ENCODE measurements around the gene IER3. TPM values are rescaled to one million over a fixed set of nuclear protein-coding genes. Genes with fewer than 3 reads are reported as not detected.
A peak's percentile ranks its signal among the peaks of the same experiment; 100 is the strongest.
"Not testable (repeated sequence)": the region's sequence is repeated elsewhere in the genome, so short reads cannot be mapped to it uniquely, and the experiment has no call there.

The IER3 gene
- total RNA-seq, 2 experiments from 2014 or later = 295 to 310 TPM

DNA sequence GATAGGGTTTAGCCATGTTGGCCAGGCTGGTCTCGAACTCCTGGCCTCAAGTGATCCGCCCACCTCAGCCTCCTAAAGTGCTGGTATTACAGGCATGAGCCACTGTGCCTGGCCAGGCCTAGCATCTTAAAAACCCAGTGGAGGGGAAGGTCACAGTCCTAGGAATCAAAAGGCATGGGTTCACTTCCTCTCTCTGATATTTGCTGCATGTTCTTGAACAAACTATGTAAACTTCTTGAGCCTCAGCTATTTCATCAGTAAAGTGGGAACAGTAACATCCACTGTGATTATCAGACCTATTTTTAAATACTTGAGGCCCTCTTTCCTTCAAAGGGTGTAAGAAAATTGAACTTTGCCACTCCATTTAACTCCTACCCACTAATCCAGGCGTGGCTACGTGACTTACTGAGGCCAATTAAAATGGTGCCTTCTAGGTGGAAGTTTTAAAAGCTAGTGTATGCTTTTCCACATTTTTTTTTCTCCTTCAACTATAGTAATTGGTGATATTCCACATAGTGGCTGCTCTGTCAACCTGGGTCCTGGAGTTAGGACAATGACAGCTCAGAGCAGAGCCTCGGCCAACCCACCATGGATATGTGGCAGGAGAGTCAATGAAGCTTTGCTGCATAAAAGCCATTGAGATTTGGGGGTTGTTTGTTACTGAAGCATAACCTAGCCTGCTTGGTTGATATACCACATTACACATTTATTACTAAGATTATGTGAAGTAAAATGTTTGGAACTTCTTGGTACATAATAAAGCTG, 32.2 kb upstream of the IER3 start:
- Mint-ChIP-seq H3K27ac (peak overlapping the region; percentile 31), H3K4me3 (no peak overlapping the region), H3K9me3 (peaks cover 2% of the 10 kb centered on the region), H3K36me3 (peaks cover 11% of the 10 kb centered on the region), H3K4me1 (peaks cover 62% of the 10 kb centered on the region), H3K27me3 (no peaks in the 10 kb centered on the region)
- DNase-seq = no peak

DNA sequence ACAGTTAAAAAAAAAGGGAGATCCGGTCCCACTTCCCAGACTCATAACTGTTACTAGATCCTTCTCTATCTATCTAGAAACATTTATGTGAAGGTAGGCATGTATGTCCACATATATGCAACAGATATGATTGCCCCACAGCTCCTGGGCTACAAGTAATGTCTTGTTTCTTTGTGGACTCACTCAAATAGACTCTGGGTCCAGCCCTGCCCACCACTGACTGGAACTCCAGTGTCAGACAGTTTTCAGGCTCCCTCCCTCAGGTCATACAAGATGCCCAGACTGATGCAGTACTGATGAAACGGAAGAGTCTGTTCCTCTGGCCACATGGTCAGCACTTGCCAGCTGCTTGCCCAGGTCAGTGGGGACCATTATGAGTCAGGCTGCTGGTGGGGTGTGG, 30.8 kb upstream of the IER3 start:
- H3K4me1 Mint-ChIP-seq = peaks cover 64% of the 10 kb centered on the region
- H3K27ac Mint-ChIP-seq = no peak overlapping the region
- H3K9me3 Mint-ChIP-seq = peaks cover 2% of the 10 kb centered on the region

GRCh38 chr6:30774701-30775100, 30.4 kb upstream of the IER3 start:
- Mint-ChIP-seq H3K36me3 (peaks cover 14% of the 10 kb centered on the region), H3K27me3 (no peaks in the 10 kb centered on the region), H3K4me1 (peaks cover 66% of the 10 kb centered on the region), H3K27ac (no peak overlapping the region), H3K9me3 (peaks cover 2% of the 10 kb centered on the region), H3K4me3 (no peak overlapping the region)
- DNase-seq = no peak

More for the DNA sequence above, 30.8 kb upstream of the IER3 start:
- no peaks in the 10 kb centered on the region for H3K27me3 Mint-ChIP-seq
- DNase-seq = no peak
- H3K36me3 Mint-ChIP-seq = peaks cover 14% of the 10 kb centered on the region
- H3K4me3 Mint-ChIP-seq = no peak overlapping the region

DNA sequence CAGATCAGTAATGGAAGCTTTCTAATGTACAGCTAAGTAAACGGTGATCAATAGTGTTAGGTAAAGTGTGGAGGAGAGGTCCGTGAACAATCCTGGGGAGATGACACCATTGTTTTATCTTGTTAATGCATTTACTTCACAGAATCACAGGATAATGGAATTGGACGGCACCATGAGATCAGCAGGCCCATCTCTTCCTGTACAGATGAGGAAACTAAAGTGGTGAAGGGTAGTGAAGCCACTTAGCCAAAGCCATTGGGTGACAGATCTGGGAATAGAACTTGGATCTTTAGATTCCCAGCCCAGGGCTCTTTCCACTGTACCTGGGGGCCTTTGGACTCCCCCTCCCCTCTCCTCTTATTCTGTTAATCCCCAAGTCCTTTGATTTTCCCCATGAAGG, 26.2 kb upstream of the IER3 start:
- Mint-ChIP-seq H3K4me3 (no peak overlapping the region), H3K36me3 (peaks cover 21% of the 10 kb centered on the region), H3K9me3 (peaks cover 9% of the 10 kb centered on the region), H3K4me1 (peaks cover 72% of the 10 kb centered on the region), H3K27ac (peak overlapping the region; percentile 97), H3K27me3 (no peaks in the 10 kb centered on the region)
- no peak for DNase-seq

DNA sequence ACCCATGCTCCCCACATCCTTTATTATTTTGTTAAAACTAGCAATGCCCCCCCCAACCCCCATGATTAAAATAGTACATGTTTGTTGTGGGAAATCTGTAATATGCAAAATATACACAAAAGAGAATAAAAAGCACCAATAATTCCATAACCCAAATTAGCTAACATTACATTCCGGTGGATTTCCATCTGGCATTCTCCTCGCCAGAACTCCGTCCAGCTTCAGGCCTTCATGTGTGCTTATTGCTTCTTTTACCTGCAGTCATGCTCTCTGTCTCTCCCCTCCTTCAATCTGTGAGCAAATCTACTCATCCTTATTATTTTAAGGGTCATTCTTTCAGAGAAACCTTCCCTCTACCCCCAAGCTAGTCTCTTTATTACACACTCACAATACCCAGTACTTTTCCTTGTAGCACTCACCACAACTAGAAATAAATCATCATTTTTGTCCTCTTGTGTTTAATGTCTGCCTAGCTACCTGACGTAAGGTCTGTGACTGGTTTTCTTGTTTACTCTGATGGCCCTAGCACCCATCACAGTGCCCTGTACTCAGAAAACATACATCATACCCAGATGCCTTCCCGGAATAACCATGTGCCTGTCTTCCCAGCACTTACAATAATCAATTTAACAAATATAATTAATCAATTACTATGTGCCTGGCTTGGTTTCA, 25.6 kb upstream of the IER3 start:
- Mint-ChIP-seq H3K4me1 (peaks cover 75% of the 10 kb centered on the region), H3K27ac (peak overlapping the region; percentile 97), H3K9me3 (peaks cover 9% of the 10 kb centered on the region), H3K36me3 (peaks cover 21% of the 10 kb centered on the region), H3K27me3 (no peaks in the 10 kb centered on the region), H3K4me3 (peak overlapping the region; percentile 74)
- DNase-seq = no peak

DNA sequence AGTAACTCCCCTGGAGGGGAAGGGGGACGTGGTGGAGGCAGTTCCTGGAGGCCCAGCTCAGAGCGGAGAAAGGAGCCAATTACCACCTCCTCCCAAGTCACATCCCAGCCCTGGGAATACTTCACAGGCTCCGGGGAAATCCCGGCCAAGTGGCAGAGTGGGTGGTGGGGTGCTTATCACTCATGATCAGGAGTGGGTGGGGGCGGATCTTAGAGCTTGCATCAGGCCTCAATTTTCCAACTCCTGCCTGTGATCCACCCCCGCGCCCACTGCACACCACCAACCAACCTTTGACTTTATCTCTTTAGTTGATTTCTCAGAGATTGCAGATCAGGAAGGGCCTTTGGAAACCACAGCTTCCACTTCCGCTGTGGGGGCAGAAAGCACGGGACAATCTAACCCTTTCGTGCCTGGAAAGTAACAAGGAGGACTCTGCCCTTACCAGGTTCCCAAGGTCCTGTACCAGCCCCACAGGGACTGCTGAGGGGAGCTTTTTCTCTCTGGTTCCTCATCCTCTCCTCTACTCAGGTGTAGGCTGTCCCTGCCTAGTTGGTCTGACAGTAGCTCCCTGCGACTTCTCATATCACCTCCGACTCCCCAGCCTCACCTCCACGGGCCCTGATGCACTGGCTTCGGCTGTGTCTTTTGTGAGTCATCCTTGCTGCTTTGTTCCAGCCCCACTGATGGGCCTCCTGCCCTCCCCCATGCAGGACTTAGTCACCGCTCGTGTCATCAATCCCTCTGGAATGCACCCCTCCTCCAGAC, 24.9 kb upstream of the IER3 start:
- DNase-seq = peak; percentile 87
- Mint-ChIP-seq H3K36me3 (peaks cover 24% of the 10 kb centered on the region), H3K9me3 (peaks cover 13% of the 10 kb centered on the region), H3K4me3 (peak overlapping the region; percentile 74), H3K27ac (peak overlapping the region; percentile 97), H3K4me1 (peaks cover 80% of the 10 kb centered on the region), H3K27me3 (no peaks in the 10 kb centered on the region)

- no peaks in the 10 kb centered on the region for H3K27me3 Mint-ChIP-seq
- H3K4me1 Mint-ChIP-seq = peaks cover 82% of the 10 kb centered on the region
- peaks cover 15% of the 10 kb centered on the region for H3K9me3 Mint-ChIP-seq
- peak overlapping the region; percentile 74 for H3K4me3 Mint-ChIP-seq
- H3K36me3 Mint-ChIP-seq = peaks cover 28% of the 10 kb centered on the region
- peak overlapping the region; percentile 97 for H3K27ac Mint-ChIP-seq
- DNase-seq = peak; percentile 38
These were observed 24.3 kb upstream of the IER3 start for GRCh38 chr6:30768634-30769087.

DNA sequence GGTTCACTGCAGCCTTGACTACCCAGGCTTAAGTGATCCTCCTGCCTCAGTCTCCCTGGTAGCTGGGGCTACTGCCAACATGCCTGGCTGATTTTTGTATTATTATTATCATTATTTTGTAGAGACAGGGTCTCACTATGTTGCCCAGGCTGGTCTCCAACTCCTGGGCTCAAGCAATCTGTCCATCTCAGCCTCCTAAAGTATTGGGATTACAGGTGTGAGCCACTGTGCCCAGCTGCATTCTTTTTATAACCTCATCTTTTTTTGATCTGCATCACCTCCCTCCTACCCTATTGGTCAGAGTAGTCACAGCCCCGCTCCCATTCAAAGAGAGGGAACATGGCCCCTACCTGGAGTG, 23.6 kb upstream of the IER3 start:
- peaks cover 15% of the 10 kb centered on the region for H3K9me3 Mint-ChIP-seq
- H3K27me3 Mint-ChIP-seq = no peaks in the 10 kb centered on the region
- H3K27ac Mint-ChIP-seq = peak overlapping the region; percentile 97
- peaks cover 27% of the 10 kb centered on the region for H3K36me3 Mint-ChIP-seq
- peak overlapping the region; percentile 62 for H3K4me3 Mint-ChIP-seq
- DNase-seq = no peak
- peaks cover 83% of the 10 kb centered on the region for H3K4me1 Mint-ChIP-seq

DNA sequence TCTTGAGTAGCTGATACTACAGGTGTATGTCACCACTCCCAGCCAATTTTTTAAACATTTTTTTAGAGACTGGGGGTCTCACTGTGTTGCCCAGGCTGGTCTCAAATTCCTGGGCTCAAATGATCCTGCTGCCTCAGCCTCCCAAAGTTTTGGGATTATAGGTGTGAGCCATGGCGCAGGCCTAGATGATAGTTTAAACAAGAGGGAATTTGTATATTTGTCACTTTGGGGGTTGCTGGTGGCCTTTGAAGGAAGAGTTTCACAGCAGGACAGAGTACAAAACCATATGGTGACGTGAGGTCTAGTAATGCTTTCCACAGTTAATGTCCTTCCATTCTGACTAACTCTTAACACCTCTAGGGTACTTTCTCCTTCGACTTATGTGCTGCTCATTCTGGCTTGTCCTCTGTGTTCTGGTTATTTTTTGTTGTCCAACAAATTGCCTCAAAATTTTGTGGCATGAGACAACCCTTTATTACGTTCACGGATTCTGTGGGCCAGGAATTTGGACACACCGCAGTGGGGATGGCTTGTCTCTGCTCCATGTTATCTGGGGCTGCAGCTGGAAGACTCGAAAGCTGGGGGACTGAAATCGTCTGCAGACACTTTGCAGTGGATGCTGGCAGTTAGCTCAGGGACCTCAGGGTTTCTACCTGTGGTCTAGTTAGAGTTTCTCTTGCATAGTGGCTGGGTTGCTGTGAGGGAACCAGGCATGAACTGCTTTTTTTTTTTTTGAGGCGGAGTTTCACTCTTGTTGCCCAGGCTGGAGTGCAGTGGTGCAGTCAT, 23.0 kb upstream of the IER3 start:
- Mint-ChIP-seq H3K9me3 (peaks cover 14% of the 10 kb centered on the region), H3K36me3 (peaks cover 22% of the 10 kb centered on the region), H3K27ac (peak overlapping the region; percentile 97), H3K4me1 (peaks cover 78% of the 10 kb centered on the region), H3K4me3 (peak overlapping the region; percentile 62), H3K27me3 (no peaks in the 10 kb centered on the region)
- peak; percentile 53 for DNase-seq

DNA sequence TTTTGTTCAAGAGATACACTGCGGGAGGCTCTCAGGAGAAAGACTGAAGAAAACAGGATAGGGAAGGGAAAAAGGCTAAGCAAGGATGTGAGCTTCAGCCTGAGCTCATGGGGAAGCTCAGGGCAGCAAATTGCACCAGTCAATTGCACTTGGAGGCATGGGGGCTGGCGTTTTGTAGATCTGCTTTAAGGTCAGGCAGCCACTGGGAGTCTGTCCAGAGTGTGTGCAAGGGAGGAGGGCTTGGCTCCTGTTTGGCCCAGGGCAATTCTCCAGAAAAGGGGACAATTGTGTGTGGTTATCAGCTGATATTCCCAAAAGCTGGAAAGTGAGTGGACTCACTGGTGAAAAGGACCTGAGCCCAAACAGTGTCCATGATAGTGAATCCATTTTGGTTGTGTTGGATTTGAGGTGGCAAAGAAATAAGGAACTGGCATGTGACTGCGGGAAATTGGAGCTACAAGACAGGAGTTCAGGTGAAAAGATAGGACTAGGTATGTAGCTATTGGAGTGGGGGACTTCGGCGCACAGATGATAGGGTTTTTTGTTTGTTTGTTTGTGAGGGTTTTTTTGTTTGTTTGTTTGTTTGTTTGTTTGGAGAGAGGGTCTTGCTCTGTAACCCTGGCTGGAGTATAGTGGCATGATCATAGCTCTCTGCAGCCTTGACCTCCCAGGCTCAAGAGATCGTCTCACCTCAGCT, 22.3 kb upstream of the IER3 start:
- Mint-ChIP-seq H3K9me3 (peaks cover 12% of the 10 kb centered on the region), H3K4me1 (peaks cover 75% of the 10 kb centered on the region), H3K27me3 (no peaks in the 10 kb centered on the region), H3K36me3 (peaks cover 17% of the 10 kb centered on the region), H3K4me3 (peak overlapping the region; percentile 48), H3K27ac (peak overlapping the region; percentile 97)
- DNase-seq = no peak

DNA sequence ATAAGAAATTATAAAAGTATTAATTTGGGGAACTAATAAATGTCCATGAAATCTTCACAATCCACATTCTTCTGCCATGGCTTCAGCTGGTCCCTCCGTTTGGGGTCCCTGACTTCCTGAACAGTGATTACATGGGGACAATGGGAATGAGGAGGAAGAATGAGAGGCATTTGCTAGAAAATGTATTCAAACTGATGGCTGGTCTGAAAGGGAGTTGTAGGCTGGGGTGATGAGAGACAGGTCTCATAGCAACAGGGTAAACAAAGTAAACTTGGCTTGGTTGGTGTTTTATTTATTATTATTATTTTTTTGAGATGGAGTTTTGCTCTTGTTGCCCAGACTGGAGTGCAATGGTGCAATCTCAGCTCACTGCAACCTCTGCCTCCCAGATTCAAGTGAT, 21.1 kb upstream of the IER3 start:
- DNase-seq, H3K4me3 Mint-ChIP-seq, H3K27me3 Mint-ChIP-seq, H3K27ac Mint-ChIP-seq: not testable (repeated sequence)
- H3K36me3 Mint-ChIP-seq = peaks cover 14% of the 10 kb centered on the region
- H3K9me3 Mint-ChIP-seq = peaks cover 12% of the 10 kb centered on the region
- H3K4me1 Mint-ChIP-seq = peaks cover 73% of the 10 kb centered on the region

GRCh38 chr6:30764490-30765043, 20.2 kb upstream of the IER3 start:
- Mint-ChIP-seq H3K4me1 (peaks cover 67% of the 10 kb centered on the region), H3K36me3 (peaks cover 14% of the 10 kb centered on the region), H3K4me3 (peak overlapping the region; percentile 9), H3K9me3 (peaks cover 12% of the 10 kb centered on the region), H3K27ac (peak overlapping the region; percentile 88)
- H3K27me3 Mint-ChIP-seq, DNase-seq: not testable (repeated sequence)

DNA sequence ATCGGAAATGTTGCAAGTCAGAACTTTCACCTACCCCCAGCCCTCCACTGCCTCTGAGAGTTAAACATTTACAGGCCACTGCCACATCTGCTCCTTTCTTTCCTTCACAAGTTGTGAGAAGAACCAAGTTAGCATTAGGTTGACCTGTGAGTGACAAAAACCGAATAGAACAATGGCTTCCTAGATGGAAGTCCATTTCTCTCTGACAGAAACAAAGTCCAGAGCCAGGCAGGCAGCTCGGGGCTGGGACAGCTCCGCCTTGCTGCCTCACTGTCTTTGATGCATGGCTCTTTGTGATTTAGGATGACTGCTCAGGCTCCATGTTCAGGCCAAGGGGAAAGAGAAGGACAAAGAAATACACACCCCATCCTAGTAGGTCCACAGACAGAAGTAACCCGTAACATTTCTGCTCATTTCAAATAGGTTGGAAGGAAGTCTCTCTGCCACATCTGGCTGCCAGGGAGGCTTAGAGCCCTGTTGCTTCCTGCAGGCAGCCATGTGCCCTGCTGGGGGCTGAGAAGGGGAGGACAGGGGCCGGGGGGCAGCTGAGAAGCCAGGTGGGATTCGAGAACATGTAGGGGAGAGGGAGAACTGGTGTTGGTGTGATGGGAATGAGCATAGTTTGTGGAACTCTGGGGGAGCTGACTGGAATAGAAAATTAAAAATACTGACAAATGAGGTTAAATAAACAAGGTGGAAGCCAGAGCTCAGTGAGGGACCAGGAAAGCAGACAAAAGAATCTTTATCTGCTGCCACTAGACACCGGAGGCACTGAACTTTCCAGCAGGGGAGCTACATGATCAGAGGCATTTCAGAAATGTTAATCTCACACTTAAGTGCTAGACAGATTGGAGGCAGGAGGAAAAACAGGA, 19.5 kb upstream of the IER3 start:
- peak overlapping the region; percentile 9 for H3K4me3 Mint-ChIP-seq
- no peaks in the 10 kb centered on the region for H3K27me3 Mint-ChIP-seq
- DNase-seq = no peak
- peaks cover 14% of the 10 kb centered on the region for H3K36me3 Mint-ChIP-seq
- H3K27ac Mint-ChIP-seq = peak overlapping the region; percentile 88
- H3K9me3 Mint-ChIP-seq = peaks cover 12% of the 10 kb centered on the region
- peaks cover 64% of the 10 kb centered on the region for H3K4me1 Mint-ChIP-seq
